IPS-NIHi11 (cell line): ENCODE results near the gene DAB2IP.
"Not testable (repeated sequence)": the region's sequence is repeated elsewhere in the genome, so short reads cannot be mapped to it uniquely, and the experiment has no call there.

Experiments
- DNase-seq: peaks from one replicate; pipeline ENCODE4 v3.0.0; 2012; ENCODE audit warnings: mixed read lengths, low spot score

DAB2IP gene

DNA sequence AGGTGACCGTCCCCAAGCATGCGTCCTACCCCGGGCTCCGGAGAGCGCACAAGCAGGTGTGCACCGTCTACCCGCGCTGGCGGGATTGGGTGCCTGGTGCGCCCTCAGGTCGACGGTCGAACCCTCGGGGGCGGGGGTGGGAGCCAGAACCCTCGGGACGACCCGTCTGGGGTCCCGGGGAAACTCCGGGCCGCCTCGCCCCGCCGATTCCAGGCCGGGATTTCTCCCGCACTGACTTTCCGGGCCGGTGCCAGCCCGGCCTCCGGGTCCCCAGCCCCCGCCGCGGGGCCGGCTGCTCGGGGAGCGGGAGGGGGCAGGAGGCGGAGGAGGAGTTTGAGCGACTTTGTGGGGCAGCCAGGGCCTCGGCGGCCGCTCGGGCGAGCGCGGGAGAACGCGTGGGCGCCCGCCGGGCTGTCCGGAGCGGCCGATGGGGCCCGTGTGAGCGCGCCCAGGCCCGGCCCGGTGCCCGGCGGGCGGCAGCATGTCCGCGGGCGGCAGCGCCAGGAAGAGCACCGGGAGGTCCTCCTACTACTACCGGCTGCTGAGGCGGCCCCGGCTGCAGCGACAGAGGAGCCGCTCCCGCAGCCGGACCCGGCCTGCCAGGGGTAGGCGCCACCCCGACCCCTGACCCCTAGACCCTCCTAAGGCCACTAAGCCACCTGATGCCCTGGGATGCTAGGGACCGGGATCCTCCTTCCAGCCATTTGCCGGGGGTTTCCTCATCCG is at the start of gene DAB2IP:
DAB2IP (plus strand) TSS at position 340 of the 726 bp plus-strand sequence; CDS start at position 482, 142 bp downstream.
- DNase-seq = peak; percentile 90

- no peak for DNase-seq
Measured at GRCh38 chr9:121603028-121603427, 48.4 kb upstream of the DAB2IP start.

DNA sequence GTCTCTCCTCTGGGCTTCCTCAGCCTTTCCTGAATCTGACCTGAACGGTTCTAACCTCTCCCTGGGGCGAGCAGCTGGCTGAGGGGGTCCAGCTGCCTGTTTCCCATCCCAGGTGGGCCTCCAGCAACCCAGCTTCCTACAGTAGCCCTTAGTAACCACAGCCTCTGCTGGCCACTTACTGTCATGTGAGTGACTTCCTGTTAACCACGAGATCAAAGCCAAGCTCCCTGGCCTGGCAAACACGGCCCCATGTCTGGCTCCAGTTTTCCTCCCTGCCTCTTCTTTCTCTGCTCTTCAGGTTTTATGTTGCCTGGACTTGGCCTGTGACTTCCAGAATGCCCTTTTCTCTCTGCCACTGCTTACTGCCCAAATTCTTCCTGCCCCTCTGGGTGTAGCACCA is 47.2 kb upstream of the DAB2IP start:
- peak; percentile 29 for DNase-seq

DNA sequence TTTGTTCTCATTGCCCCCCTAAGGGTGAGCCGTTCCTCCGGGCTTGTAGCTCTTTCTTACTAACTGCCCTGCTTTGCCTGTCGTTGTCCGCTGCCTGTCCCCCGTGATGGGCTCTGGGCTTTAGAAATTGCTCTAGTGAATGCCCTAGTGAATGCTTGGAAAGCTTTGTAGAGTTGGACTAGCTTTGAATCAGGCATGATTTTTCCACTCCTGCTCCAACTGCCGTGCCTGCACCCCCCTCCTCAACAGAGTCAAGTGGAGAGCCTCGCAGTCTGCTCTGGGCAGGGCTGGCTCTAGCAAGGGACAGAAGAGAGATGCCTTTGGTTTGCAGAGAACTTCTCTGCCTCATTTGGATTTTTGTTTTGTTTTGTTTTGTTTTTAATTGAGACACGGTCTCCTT is 46.8 kb upstream of the DAB2IP start:
- no peak for DNase-seq

DNA sequence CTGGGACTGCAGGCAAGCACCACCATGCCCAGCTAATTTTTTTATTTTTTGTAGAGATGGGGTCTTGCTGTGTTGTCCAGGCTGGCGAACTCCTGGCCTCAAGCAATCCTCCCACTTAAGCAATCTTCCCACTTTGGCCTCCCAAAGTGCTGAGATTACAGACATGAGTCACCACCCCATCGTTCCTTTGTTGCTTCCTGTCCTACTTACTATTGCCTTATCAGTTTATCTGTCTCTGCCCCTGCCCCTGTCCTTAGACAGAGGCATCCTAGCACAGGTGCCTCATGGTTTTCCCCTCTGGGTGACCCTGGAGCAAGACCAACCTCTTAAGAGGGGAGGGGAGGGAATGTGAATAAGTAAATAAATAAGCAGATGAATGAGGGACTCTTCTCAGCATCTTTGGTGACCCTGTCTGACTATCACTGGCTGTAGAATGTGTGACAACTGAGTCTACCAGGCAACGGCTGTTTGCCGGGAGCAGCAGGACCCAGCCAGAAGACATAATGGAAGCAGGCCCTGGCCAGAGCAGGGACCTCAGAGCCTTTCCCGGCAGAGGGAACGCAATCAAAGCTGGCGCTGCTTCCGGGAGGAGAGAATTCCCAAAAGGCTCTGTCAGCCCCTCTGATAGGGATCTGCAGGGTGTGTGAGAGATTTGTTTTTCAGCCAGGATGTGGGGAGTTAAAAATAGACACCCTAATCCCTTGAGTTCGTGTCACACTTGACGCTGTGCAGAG is 43.8 kb upstream of the DAB2IP start:
- DNase-seq = no peak

- no peak for DNase-seq
Measured at GRCh38 chr9:121608168-121608853, 43.1 kb upstream of the DAB2IP start.

DNA sequence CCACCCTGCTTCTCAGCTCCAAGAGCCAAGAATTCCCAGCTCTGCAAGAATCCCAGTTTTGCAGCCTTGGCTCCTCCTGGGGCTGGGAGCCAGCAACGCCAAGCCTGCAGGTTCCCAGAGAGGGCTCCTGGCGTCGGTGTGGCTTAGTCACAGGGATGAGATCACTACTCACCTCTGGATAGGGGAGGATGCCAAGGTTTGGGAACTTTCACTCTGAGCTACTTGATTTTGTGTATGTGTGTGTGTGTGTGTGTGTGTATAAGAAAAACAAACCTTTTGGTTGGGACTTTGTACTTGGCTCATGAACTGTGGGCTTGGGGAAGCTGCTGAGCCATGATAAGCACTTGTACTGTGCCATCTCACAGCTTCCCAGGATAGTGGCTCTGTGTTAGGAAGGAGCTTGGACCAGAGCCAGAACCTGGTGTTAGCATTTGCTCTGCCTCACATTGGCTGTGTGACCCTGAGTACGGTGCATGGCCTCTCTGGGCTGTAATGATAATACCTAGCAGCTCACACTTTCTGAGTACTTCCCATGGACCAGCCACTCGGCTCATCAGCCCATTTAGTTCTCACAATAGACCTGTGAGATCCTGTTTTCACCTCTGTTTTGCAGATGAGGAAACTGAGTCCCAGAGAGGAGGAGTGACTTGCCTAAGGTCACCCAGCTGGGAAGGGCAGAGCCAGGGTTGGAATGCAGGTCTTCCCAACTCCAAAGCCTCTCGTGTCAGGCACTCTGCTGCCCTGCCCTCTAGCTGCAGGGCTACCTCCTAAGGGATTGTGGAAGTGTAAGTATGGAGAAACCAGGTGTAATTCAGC is 41.4 kb upstream of the DAB2IP start:
- no peak for DNase-seq

DNA sequence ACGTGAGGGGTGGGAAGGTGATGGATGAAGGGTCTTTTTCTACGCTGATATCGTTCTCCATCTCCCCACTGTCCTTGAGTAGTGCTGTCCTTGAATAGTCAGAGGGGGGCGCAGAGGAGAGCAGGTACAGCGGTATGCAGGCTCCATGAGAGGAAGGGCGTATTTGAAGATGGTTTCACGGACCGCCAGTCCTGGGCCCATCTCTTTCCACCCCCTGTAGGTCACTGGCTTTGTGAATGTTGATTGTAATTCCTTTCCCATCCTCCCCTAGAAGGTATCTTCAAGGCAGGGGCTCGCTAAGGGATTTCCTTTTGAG is 40.8 kb upstream of the DAB2IP start:
- DNase-seq = peak; percentile 56

GRCh38 chr9:121612511-121612998 is 38.9 kb upstream of the DAB2IP start:
- no peak for DNase-seq

GRCh38 chr9:121613009-121613752 is 38.3 kb upstream of the DAB2IP start:
- DNase-seq = no peak

GRCh38 chr9:121616123-121616755 is 35.2 kb upstream of the DAB2IP start:
- no peak for DNase-seq

GRCh38 chr9:121618504-121618903 is 32.9 kb upstream of the DAB2IP start:
- no peak for DNase-seq

- not testable (repeated sequence) for DNase-seq
Measured at GRCh38 chr9:121618910-121619309, 32.5 kb upstream of the DAB2IP start.

DNA sequence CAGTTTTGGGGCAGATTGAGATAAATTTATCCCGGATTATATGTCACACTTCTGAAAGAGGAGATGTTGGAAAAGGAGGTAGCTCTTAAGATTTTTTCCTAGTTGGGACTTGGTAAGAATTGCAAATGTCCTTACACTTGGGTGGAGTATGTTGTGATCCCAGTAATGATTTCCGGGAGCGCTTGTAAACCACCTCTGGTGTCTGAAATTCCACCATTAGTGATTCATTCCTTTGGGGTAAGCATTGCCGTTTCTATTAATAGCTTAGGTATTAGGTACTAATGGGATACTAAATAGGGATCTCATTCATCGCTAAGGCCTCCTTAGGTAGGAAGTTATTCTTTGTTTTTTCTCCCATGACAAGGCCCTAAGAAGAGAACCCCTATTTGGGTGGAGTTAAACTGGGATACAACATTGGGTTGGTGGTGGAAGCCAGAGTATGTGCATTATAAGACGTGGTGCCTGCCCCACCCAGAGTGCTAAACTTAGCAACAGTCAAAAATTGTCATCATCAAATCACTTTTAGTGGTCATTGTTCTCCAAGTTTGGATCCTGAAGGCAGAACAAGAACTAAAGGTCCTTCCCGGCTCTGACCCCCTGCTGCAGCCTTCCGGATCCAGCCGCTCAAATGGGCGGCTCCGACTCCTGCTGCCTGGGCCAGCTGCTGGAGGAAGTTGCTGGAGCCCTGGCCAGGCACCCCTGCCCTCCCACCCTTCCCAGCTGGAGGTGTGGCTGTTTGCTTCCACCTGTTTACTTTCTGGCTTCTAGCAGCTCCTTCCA is 31.7 kb upstream of the DAB2IP start:
- no peak for DNase-seq

GRCh38 chr9:121620325-121620673 is 31.1 kb upstream of the DAB2IP start:
- no peak for DNase-seq

DNA sequence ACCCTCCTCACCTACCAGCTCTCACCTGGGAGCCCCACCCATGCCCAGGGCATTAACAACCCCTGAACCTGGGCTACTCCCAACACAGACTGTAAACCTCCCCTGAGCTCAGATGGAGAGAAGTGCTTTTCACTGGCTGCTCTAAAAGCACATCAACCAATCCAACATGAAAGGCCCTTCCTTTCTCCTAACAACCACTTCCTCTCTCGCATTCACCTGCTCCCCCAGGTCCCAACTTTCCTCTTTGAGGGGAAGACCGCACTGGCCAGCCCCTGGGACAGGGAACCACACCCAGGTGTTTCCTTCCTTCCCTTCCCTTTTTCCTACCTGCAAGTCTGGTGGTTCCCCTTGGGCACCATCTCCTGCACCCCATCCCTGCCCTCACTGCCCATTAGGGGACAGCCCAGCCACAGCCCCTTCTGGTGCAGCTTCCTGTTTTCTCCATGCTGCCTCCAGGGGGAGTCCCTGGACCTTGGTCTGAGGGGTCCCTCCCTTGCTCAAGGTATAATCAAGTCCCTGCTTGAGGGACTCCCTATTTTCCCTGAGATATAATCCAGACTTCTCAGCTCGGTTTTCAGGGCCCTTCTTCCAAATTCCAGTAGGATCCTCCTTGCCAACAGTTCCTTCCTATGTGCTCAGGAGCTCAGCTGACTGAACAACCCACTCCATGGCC is 30.5 kb upstream of the DAB2IP start:
- DNase-seq = peak; percentile 85

GRCh38 chr9:121622387-121623203 is 28.8 kb upstream of the DAB2IP start:
- no peak for DNase-seq

GRCh38 chr9:121623430-121623829 is 28.0 kb upstream of the DAB2IP start:
- DNase-seq = not testable (repeated sequence)

- no peak for DNase-seq
Measured at GRCh38 chr9:121625590-121625989, 25.8 kb upstream of the DAB2IP start.
